HG03354 (cell line): ENCODE data around the gene FCAMR.

Experiments used
- ATAC-seq: cut with Tn5 transposase; IDR thresholded peaks from one replicate; pipeline ENCODE4 v1.9.1; 2021; ENCODE audit warnings: mild to moderate bottlenecking; ENCODE audit not compliant: unreplicated experiment, poor library complexity, severe bottlenecking

Gene FCAMR, protein sequence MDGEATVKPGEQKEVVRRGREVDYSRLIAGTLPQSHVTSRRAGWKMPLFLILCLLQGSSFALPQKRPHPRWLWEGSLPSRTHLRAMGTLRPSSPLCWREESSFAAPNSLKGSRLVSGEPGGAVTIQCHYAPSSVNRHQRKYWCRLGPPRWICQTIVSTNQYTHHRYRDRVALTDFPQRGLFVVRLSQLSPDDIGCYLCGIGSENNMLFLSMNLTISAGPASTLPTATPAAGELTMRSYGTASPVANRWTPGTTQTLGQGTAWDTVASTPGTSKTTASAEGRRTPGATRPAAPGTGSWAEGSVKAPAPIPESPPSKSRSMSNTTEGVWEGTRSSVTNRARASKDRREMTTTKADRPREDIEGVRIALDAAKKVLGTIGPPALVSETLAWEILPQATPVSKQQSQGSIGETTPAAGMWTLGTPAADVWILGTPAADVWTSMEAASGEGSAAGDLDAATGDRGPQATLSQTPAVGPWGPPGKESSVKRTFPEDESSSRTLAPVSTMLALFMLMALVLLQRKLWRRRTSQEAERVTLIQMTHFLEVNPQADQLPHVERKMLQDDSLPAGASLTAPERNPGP

DNA sequence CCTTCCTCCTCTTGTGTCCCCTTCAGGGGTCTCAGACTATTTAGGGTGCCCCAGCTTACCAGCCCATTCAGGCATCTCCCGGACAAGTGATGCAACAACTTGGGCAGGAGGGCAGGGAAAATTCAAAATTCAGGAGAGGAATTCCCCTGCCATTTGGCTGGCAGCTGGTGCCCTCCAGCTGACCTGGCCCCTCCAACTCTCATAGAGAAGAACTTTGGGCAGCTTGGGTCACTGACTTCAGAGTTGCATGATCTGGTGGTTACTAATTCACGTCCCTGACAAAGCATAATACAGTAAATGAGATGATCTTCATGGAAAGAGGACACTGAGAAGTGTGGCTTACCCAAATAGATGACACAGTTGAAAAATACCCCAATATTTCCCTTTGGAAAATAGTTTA lies at the start of gene FCAMR:
TSS of gene FCAMR (minus strand) at position 15 of the 400 bp plus-strand sequence. CDS start 335 bp downstream, outside the sequence.
- ATAC-seq: no peak

DNA sequence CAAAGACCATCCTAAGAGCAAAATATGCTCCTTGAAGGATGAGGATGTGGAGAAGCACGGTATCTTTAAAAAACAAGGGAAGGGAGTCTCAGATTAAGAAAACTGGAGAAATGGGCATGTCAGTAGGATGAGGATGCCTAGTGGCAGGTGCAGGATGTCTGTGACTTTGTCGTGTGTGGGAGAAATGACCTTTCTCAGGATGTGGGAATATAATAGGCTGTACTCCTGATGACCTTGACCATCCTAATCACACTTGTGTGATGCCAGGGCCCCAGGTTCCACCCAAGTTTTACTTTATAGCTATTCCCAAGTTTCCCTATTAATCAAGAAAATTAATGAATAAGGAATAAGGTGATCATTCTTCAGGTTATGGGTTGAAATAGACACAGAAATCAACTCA lies 49.4 kb upstream of the FCAMR start:
- no peak for ATAC-seq

DNA sequence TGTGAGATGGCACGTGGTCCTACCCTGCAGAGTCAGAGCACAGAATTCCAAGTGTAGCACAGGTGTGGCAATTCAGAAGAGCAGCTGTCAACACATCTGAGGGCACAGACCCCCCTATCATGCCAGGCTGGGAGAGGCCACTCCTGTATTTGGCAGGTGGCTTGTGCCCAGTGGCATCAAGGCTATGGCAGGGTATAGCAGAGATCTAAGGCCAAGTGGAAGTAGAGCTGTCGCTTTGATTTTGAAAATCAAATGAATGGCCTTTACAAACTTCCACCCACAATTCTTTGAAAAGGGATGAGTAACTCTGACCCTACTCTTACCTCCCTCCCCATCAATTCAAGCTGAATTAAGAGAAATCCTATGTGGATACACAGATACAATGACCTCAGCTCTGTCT lies 48.9 kb upstream of the FCAMR start:
- ATAC-seq: no peak

DNA sequence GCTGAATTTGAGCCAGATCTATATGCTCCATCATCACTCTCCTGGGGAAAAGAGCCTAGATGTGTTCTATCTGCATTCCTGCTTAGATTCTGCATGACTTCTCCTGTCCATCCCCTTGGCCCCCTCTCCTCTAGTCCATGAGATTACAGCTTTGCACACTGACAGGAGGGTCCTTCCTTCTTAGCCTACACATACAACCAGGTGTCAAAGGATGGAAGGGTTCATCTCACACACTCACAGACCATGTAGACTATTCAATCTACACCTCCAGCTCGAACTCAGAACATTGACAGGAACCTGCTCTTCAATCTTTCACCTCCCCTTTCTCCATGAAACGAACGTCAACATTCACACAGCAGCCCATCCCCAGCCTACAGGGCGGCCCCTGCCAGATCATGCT lies 48.4 kb upstream of the FCAMR start:
- ATAC-seq: no peak

DNA sequence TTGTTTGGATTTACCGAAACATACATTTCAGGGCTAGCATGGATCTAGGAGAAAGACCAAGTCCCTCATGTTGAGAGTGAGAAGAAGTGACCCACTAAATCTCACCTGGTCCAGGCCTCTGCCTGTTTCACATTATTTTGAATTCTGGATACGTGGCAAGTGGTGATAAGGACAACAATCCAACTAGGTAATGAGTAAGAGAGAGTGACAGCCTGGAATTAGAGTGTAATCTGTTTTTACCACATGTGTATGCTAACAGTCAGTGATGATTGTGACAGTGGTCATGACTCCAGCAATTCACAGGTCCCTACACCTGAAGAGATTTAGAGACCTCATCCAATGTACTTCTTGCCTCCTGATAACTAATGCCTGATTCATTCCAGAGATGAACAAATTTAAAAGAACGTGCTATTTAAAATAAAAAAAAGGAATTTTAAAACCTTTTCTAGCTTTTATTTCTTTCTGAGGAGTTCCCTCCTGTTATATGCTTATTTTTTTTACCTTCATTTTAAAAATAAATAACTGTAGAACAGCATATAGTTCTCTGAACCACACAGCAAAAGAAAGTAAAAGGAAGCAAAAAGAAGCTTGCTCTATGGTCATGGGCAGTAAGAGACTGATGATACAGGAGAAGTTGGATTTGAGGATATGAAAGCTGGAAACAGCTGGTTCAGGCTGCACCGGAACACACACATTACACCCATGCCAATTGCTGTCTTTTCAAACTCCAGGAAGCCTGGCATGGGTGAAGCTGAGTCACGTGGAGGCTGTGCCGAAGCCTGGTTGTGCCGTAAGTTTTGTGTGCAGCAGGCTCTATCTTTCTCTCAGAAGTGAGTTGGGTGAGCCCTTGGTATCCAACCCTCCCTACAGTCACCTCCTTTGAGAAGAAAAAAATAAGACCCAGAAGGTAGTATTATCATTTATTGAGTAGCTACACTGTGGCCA lies 47.6 kb upstream of the FCAMR start:
- ATAC-seq: no peak

DNA sequence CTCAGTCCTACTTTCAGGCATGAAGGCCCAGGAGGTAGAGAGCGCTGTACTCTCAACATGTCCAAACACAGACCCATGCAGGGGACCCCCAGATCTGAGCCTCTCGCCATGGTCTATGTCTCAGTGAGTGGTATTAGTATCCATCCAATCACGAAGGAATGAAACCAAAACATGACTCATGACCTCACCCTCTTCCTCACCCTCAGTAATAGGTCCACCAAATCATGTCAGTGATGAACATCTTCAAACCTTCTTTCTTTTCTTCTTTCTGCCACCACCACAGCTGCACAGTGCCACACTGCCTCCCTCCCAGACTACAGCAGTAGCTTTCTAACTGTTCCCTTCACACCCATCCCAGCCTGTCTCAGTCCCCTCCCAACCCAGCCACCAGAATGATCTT lies 45.5 kb upstream of the FCAMR start:
- no peak for ATAC-seq

DNA sequence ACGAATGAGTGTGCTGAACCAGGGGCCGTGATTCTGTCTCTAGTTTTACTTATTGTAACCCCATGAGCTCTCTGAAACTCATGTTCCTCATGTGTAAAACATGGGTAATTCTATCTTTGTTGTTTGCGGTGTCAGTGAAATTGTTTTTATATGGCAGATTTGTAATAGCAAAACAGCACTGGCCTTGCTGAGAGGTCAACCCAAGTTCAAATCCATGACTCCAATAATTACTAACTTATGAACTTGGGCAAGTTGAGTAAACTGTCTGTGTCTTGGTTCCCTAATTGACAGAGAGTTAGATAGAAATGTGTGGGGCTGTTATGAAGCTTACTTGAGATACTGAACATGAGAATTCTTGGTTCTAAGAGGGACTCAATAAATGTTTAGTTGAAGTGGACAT lies 44.5 kb upstream of the FCAMR start:
- no peak for ATAC-seq

DNA sequence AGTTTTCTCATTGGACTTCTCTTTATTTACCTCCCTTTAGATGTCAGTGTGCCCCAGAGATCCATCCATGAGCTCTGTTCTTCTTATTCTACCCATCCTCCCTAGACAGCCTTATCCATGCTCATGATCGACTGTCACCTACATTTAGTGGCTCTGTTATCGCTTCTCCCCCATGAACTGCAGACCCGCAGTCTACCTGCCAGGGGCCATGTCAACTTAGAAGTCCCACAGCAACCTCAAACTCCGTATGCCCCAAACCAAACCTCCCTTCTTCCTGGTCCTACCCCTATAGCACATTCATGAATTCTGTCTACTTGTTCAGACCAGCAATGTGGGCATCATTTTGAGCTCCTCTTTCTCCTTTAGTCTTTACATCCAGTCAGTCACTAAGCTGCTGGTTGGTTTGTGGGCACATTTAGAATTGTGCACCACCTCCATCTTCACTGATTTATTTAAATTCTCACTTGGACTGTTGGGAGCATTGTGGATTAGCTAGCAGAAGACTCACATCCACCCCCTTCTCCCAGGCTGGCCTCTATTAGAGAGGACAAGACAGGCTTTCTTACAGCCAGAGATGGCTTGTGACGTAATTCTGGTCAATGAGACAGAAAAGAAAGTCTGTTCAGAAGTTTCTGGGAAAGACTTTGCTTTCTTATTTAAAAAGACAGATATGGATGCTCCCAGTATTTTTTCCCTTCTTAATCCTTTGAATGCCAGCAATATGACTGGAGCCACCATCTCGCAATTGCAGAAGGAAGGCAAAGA lies 43.2 kb upstream of the FCAMR start:
- no peak for ATAC-seq

DNA sequence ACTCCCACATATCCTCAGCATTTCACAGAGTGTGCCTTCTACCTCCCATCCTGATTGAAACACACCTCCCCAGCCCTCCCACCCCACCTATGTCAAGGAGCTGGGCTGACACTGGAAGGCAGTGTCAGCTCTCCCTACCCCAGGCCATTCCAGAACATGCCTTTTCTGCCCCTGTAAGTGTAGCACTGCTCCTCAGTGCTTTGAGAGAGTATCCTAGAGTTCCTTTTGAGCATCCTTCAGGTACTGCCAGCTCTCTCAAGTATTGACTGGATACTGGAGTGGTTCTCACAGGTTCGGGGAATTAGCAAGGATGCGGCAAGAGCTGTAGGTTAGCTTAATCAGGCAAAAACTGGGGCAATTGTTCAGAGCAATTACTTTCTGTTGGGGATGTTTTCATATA lies 40.5 kb upstream of the FCAMR start:
- ATAC-seq: no peak

DNA sequence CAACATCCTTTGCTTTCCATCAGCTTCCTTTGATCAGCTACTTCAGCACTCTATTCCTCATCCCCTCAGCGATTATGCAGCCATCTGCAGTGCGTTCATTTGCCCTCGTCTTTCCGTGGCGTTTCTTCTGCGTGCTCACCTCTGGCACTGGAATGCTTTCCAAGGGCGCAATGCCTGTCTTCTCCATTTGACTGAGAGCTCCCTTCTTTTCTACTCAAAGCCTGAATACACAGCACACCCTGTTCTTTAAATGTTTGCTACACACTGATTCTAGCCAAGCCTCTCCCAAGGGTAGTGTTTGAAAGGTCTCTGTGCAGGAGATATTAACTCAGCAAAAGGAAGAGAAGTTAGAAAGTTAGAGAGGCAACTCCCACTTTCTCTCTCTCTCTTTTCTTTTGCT lies 39.7 kb upstream of the FCAMR start:
- ATAC-seq: no peak

DNA sequence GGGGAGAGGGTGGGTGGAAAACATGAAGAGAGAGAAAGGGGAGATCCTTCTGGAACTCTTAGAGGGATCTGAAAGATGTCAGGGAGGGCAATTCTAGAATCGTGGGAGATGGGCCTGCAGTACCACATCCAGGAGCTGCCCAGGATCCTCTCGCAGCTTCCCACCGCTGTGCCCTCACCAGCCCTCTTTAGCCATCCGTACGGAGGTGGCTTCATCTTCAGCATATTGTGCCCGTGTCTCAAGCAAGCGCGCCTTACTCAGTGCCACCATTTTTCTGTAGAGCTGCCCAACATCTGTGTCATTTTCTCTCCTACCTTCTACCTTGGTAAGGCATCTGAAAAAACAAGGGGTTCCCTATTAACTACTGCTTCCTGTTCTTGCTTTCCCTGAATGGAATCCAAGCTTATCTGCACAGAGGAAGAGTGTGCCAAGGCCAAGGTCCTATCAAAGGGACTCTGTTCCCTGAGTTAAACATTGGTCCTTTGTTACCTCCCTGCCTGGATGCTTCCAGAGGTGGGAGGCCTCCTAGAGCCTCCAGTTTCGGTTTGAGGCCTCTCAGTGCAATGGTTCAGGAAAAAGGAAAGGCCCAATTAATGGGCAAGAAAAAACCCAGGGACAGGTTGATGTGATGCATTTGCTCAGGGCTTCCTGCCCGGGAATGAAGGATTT lies 39.1 kb upstream of the FCAMR start:
- no peak for ATAC-seq

DNA sequence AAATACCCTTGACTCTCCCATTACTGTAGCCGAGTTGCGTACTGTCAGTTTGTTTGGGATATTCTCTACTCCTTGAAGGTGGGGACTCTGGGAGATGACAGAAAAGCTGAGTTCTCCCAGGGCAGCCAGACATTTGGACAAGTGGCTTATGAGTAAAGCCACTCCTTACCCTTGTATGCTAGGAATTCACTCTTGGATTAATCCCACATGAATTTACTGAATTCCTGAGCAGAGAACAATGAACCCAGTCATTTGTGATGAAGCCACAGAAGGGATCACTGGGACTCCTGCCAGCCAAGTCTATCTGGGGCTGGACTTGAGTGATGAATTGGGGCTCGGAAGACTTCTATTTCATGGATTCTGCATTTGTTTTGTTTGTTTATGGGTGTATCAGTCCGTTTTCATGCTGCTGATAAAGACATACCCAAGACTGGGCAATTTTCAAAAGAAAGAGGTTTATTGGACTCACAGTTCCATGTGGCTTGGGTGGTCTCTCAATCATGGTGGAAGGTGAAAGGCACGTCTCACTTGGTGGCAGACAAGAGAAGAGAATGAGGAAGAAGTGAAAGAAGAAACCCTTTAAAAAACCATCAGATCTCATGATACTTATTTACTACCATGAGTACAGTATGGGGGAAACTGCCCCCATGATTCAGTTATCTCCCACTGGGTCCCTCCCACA lies 37.2 kb upstream of the FCAMR start:
- ATAC-seq: no peak

DNA sequence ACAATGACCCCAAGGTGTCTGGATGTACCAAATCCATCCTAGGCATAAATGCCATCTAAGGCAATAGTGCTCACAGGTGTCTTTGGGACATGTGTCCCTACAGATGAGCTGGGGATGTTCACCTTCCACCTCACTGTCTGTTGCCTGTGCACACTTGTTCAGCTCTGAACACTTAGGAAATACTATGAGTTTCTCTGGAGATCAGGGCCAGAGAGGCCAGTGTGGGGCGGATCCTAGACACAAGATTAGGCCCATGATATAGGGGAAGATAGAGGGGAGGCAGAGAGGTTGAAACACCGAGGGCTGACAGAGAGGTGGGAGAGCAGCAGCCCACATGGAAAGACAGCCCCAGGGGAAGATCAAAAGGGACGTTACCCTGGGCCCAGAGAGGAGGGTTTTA lies 36.7 kb upstream of the FCAMR start:
- no peak for ATAC-seq

DNA sequence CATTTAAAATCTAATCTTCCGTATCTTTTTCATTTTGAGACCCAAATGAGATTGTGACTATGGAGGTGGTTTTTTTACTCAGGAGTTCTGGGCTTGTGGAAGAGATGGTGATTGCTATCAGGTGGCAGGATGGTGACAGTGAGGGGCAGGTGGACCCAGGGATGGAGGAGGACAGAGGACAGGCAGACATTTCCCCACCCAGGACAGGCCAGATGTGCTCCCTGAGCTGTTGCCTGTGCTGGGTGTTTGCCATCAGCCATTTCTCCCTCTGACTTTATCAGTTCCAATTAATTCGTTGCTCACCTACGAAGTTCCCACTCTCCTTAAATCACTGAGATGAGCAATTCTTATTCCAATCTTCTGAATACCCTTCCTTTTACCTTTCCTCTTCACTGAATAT lies 35.8 kb upstream of the FCAMR start:
- ATAC-seq: no peak

DNA sequence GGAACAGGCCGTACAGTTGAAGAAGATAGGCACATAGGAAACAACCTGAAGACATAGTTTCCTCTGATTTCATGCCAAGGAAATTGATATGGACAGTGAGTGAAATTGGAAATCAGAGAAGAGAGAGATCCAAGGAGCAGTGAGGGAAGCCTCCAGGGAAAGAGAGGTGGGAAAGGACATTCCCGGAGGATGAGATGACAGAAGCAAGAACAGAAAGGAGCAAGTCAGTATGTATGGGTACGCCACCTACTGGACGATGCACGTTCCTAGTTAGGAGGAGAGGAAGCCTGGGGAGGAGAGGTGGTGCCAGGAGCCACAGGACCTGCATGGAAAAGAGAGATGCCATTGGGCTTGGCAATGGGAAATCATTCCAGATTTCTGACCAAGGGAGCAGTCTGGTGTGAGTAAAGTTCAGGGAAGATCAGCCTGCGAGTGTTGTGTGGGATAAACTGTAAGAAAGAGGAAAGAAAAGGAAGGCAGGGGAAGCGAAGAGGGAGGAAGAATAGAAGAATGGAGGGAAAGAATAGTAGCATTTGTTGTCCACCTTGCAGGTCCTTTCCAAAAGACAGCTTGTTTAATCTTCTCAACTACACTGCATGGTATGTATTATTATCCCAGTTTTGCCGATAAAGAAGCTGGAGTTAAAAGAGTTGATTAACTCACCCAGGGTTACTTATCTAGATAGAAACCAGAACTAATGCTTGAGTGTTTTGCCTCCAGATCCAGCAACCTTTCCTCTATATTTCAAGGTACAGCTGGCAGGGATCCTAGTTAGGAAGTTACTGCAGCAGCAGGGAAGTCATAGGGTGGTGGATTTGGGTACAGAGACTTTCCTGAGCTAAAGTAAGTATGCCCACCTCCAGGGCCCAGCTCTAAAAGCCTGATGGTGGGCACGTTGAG lies 34.9 kb upstream of the FCAMR start:
- peak; percentile 54 for ATAC-seq

DNA sequence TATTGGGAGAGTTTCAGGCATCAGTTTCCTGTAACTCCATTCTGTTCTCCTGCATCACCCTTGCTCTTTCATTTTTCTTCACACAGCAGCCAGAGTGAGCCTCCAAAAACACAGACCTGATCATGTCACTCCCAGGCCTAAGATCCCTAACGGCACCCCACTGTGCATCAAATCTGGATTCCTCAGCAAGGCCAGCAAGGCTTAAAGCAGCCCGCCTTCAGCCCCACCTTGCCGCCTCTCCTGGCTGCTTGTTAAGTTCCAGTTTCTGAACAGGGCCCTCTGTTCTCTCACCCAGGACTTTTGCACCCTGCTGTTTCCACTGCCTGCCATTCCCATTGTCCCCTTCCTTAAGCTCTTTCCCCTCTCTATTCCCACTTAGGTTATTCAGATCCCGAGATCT lies 33.0 kb upstream of the FCAMR start:
- no peak for ATAC-seq

DNA sequence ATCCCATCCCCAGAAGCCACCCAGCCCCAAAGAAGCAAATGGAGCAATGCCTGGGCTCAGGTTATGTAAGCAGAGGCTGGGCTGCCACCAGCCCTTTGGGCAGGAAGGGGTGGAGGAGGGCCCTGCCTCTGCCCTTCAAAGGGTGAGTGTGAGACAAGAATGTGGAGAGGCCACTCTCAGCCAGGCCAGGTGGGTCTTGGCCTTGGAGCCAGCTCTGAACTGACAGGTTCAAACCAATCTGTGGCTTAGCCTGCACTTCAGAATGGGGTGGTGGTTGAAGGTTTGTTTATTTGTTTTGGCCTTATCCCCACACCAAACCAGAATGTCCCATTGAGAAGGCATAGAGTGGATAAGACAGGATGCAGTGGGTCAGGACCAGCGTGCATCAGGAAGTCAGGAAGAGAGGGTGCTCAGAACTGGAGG lies 32.5 kb upstream of the FCAMR start:
- no peak for ATAC-seq
